ENCODE results near the gene SPCS3.
"Not testable (repeated sequence)": the region's sequence is repeated elsewhere in the genome, so short reads cannot be mapped to it uniquely, and the experiment has no call there.

SPCS3 gene

DNA sequence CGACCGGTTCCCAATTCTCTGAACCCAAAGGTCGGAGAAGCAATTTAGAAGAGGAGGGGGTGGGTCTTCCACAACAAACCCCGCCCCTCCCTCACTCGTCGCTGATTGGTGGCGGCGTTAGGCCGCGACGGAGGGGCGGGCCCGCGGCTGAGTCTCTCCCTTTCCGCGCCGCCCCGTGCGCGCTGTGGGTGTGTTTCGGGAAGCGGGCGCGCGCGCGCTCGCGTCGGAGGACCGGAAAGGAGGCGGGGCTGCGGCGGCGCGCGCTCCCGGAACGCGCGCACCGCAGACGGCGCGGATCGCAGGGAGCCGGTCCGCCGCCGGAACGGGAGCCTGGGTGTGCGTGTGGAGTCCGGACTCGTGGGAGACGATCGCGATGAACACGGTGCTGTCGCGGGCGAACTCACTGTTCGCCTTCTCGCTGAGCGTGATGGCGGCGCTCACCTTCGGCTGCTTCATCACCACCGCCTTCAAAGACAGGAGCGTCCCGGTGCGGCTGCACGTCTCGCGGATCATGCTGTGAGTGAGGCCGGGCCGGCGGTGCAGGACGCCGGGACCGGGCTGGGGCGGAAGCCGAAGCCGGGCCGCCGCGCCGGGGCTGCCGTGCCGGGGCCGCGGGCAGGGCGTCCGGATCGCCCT, at the start of gene SPCS3:
TSS of gene SPCS3 (plus strand) at position 263 of the 636 bp plus-strand sequence. CDS start at position 374, 111 bp downstream.
- DNase-seq (ENCODE audit: low spot score): peak; percentile 97

DNA sequence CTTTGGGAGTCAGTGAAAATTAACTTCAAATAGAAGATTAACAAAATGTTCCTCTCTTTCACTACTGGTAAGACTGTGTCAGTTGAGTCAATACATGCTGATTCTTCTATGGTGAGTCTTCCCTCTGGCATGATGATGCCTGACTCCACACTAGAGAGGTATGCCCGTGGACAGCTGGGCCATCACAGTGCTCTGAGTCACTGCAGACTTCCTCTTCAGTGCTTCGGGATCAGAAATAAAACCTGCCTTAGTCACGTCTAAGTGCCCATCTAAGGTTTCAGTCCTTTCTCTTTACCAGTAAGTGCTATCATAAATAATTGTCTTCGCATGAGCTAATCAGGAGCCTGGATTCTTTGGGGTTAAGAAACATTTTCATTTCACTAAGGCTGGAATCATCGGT, 49.1 kb upstream of the SPCS3 start:
- peak; percentile 94 for DNase-seq (ENCODE audit: low spot score)

DNA sequence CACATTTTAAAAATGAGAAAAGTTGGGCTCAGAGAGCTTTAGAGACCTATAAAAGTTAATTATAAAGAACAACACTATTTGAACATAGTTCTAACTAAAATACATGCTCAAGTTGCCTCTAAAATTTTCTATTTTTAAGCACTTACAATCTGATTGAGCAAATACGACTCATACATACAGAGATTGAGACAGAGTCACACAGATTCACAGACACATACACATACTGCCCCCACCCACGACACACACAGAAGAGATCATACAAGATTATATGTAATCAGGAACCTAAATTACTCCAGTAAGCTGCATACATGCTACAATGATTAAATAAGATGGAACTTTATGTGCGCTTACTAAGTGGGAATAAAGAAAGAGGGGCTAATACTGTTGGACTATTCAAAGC, 48.0 kb upstream of the SPCS3 start:
- no peak for DNase-seq (ENCODE audit: low spot score)

- DNase-seq (ENCODE audit: low spot score): no peak
Measured at GRCh38 chr4:176272799-176273198, 47.0 kb upstream of the SPCS3 start.

- no peak for DNase-seq (ENCODE audit: low spot score)
Measured at GRCh38 chr4:176273736-176274135, 46.0 kb upstream of the SPCS3 start.

- DNase-seq (ENCODE audit: low spot score): peak; percentile 57
Measured at GRCh38 chr4:176274441-176274840, 45.3 kb upstream of the SPCS3 start.

GRCh38 chr4:176276710-176277109, 43.1 kb upstream of the SPCS3 start:
- no peak for DNase-seq (ENCODE audit: low spot score)

GRCh38 chr4:176277162-176277904, 42.4 kb upstream of the SPCS3 start:
- DNase-seq (ENCODE audit: low spot score): peak; percentile 84

DNA sequence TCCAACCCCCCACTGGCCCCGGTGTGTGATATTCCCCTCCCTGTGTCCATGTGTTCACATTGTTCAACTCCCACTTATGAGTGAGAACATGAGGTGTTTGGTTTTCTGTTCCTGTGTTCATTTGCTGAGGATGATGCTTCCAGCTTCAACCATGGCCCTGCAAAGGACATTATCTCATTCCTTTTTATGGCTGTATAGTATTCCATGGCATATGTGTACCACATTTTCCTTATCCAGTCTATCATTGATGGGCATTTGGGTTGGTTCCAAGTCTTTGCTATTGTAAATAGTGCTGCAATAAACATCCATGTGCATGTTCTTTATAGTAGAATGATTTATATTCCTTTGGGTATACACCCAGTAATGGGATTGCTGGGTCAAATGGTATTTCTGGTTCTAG, 40.2 kb upstream of the SPCS3 start:
- DNase-seq (ENCODE audit: low spot score): not testable (repeated sequence)

DNA sequence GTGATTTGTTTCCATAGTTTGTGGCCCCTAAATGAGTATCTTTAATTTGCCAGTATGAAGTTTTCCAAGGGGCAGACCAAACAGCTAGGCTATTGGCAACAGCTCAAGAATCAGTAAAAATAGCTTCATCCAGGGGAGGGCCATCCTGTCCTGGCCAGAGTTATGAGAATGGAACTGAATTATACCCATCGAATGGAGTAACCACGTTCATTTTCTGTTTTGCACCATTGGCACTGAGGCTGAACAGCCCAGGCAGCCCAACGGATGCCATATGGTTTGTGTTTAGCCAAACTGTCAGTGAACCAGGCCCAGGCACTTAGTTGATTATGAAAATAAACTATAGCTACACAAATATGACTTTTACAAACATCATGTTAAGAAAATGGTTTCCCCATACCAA, 33.0 kb upstream of the SPCS3 start:
- peak; percentile 11 for DNase-seq (ENCODE audit: low spot score)

GRCh38 chr4:176287546-176287945, 32.2 kb upstream of the SPCS3 start:
- DNase-seq (ENCODE audit: low spot score): no peak

DNA sequence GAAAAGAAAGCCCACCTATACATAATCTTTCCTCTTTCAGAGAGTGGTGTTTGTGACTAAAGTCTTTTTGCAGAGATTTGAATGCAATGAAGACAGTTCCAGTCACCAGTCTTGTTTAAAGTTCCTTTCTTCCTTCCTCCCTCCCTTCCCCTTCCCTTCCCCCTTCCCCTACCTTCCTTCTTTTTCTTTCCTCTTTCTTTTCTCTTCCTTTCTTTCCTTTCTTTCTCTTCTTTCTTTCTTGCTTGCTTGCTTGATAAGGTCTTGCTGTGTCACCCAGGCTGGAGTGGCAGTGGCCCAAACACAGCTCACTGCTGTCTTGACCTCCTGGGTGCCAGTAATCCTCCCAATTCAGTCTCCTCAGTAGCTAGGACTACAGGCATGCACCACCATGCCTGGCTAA, 31.7 kb upstream of the SPCS3 start:
- no peak for DNase-seq (ENCODE audit: low spot score)

GRCh38 chr4:176289561-176289960, 30.2 kb upstream of the SPCS3 start:
- DNase-seq (ENCODE audit: low spot score): no peak

DNA sequence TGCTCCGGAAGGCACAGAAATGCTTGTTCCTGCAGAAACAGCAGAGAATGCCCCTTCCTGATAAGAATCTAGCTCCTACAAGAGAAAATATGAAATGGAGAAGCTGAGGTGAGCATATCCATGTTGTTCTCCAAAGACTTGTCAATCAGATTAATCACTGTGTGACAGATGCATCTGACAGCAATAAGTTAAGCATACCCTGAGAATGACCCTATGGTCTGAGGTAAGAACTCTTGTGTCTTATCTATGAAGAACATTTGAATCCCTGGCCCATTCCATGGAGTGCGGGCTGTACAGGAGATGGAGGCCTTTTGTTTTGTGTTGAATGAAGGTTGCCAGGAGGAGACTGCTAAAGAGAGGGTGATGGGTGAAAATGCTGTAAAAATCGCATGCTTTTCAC, 29.2 kb upstream of the SPCS3 start:
- no peak for DNase-seq (ENCODE audit: low spot score)

DNA sequence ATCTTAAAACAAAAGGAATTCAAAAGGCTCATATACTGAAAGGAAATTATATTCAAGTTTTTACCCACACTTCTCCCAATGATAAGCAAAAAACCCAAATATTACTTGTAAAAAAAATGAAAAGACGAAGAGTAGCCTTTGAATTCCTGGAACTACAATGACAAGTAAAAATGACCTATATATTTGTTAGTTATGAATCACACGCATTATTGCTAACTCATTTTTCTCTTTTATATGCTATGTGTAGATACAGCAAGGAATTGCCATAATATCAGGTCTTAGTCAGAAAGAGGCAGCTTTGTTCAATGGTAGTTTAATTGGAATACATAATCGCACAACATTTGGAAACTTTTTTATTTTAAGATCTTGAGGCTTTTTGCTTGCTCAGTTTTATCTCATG, 28.0 kb upstream of the SPCS3 start:
- no peak for DNase-seq (ENCODE audit: low spot score)

DNA sequence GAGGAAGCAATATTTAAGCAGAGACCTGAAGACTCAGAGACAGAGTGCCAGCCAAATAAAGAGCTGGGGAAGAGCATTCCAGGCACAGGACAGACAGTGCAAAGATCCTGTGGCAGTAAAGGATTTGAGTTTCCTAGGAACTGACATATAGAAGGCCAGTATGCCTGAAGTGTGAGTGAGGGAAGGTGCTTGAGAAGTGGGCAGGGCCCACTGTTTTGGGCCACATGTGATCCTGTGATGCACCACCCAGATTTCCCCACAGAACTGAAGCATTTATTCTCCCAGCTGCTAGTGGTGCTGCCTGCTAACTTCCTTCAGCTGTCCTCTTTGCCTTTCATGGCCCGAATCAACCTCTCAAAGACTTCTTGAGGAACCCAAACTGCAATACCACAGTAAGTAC, 26.8 kb upstream of the SPCS3 start:
- no peak for DNase-seq (ENCODE audit: low spot score)

DNA sequence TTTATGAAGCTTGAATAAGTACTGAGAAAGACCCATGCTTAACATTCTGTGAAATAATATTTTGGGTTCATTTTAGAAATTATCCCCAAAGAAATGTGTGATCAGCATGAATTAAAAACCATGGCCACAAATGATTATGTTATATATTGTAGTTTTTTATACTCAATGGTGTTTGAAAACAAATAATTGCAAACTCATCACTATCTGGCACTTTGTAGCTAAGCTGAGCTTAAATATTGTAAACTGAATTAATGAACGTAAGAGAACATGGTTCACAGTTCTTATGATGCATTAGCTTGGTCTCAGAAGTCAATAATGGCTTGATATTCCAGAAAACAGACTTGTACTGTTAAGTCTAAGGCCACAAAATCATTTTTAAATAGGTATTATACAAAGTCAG, 26.1 kb upstream of the SPCS3 start:
- DNase-seq (ENCODE audit: low spot score): no peak

- DNase-seq (ENCODE audit: low spot score): not testable (repeated sequence)
Measured at GRCh38 chr4:176295907-176296306, 23.9 kb upstream of the SPCS3 start.

DNA sequence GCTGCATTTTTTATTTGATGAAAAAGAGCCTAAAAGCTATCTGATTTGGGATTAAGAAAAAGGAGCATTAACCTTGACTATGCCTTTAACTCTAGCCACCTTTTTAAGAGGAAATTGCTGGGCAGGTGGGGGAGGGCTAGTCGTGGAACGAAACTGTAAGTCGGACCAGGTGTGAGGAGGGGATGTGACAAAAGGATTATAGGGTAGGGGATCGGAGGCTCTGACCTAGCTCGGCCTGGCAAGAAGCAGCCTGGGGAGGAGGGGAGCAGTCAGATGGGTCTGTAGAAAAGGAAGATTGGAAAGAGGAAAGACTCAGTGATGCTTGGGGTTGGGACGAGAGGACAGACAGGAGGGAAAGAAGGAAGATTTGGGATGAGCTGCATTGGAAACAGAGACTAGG, 21.1 kb upstream of the SPCS3 start:
- no peak for DNase-seq (ENCODE audit: low spot score)

GRCh38 chr4:176300036-176300435, 19.7 kb upstream of the SPCS3 start:
- DNase-seq (ENCODE audit: low spot score): no peak

DNA sequence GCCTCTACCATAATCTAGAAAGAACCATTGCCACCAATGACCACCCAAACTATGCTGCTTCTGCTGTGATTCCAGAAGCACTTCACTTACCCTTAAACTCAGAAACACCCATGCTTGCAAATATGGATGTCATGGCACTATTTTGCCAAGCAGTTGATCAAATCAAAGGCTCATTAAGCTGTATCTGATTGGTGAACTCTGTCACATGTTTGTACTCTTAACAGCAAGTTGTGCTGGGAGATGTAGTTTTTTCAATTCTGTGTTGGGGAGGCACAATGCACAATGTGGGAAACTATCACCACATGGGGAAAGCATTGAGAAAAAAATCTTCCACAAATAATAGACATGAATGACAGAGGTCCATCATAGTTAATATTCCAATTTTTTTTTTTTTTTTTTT, 19.2 kb upstream of the SPCS3 start:
- DNase-seq (ENCODE audit: low spot score): no peak

GRCh38 chr4:176302283-176303275, 17.2 kb upstream of the SPCS3 start:
- peak; percentile 80 for DNase-seq (ENCODE audit: low spot score)

GRCh38 chr4:176303938-176304337, 15.8 kb upstream of the SPCS3 start:
- DNase-seq (ENCODE audit: low spot score): no peak
